Stimulated activated CD8-positive, alpha-beta memory T cell treated with anti-CD3 and anti-CD28 coated beads, Interleukin-7, amount 100 ng/mL, for 4 hours (primary cell): ENCODE data around the gene RANBP10.

ENCODE experiments used
- DNase-seq, 2 donors: peaks; one replicate each; pipeline ENCODE4 v3.0.0-alpha.2; 2020; ENCODE audit warnings: low read depth in 2 of 2

The RANBP10 gene

DNA sequence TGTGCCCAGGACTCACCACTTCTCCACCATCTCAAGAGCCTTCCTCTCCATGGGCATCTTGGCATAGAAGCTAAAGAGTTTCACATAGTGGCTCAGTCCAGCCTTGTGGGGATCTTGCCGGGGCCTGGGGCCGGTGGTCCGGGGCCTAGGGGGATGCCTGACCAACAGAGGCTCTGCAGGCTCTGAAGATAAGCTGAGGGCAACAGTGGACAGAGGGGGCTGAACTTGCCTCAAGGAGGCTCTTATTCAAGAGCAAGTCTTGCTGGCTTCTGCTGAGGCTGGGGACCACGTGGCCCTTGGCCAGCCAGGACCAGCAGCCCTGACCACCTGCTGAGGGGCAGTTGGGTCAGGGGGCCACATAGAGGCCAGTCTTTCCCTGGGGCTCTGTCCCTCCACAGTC is 22.3 kb upstream of the RANBP10 start:
- no peak for DNase-seq

GRCh38 chr16:67825906-67826305 is 19.5 kb upstream of the RANBP10 start:
- DNase-seq: no peak

DNA sequence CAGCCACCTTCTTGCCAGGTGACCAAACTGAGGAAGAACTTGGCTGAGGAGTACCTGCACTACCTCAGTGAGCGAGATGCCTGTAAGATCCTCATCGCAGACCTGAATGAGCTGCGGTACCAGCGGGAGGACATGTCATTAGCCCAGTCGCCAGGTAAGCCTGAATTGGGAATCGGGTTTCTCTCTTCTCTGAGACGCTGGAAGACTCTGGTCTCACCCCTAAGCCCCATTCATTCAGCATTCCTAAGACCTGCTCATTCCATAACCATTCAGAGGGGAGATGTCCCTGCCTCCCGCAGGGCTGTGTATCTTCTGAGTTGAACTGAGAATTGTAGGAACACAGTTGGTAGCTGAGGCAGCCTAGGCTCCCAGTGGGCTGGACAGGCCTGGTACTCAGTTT is 18.8 kb upstream of the RANBP10 start:
- DNase-seq: no peak

DNA sequence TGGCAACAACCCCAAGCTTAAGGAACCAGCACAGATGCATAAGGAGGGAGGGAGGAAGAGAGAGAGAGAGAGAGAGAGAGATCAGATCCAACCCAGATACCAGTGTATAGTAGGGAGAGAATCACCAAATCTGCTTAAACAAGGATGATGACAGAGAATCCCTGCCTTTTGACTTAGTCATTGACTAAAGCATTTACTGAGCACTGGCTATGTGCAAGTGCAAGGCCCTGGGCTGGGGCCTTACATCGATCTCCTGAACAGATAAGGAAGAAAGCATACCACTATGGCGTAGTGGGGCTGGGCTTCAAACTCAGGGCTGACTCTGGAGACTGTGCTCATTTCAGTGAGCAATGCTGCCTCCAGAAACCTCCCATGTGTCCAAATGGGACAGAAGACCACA is 16.2 kb upstream of the RANBP10 start:
- no peak for DNase-seq

DNA sequence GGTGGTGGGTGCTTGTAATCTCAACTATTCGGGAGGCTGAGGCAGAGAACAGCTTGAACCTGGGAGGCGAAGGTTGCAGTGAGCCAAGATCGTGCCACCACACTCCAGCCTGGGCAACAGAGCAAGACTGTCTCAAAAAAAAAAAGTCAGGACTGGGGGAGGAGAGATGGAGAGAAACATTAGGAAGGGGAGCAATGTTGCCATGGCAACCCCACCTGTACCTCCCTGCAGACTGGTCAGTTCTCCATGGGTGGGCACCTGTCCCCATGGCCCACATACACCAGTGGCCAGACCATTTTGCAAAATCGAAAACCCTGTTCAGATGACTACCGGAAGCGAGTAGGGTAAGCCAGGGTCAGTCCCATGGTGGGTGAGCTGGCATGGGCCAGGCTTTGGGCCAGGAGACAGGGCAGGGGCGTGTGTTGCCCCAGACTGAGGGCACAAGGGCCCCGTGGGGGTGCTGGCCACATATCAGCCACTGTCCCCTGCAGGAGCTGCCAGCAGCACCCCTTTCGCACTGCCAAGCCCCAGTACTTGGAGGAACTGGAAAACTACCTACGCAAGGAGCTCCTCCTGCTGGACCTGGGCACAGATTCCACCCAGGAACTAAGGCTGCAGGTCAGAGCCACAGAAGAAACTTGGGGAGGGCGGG is 14.4 kb upstream of the RANBP10 start:
- DNase-seq: no peak

- DNase-seq: no peak
Observed at GRCh38 chr16:67814567-67814966, 8.2 kb upstream of the RANBP10 start.

DNA sequence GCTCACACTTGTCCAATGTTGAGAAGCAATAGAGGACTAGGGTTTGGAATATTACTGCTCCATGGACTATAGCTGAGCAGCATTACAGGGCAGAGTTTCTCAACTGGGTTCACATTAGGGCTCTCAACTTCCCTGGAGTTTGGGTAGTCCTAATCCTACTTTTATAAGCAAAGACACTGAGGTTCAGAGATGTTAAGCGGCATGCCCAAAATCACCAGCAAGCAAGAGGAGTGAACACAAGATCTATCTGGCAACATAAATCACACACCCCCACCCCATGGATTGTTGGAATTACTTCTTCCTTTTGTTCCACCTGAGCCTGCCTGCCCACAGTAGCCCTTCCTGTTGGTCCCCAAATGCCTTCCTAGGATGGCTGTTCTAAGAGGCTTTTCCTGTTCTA is 5.5 kb upstream of the RANBP10 start:
- no peak for DNase-seq

DNA sequence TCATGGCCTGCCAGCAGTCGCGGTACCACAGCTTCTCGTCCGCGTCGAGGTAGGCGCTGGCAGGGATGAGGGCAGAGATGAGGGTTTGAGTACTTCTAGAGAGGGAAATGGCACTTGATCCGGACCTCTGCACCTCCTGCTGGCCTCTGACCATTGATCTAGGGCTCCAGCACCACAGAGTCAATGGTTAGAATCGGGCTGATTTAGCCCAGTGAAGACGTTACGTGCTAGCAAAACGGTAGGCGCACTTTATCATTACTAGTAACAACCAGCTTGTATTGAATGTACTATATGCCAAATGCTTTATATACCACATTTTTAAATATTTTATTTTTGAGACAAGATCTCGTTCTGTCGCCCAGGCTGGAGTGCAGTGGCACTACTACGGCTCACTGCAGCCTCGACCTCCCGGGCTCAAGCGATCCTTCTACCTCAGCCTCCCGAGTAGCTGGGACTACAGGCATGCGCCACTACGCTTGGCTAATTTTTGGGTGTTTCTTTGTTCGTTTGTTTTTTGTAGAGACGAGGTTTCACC is 855 bp upstream of the RANBP10 start:
- DNase-seq: no peak

DNA sequence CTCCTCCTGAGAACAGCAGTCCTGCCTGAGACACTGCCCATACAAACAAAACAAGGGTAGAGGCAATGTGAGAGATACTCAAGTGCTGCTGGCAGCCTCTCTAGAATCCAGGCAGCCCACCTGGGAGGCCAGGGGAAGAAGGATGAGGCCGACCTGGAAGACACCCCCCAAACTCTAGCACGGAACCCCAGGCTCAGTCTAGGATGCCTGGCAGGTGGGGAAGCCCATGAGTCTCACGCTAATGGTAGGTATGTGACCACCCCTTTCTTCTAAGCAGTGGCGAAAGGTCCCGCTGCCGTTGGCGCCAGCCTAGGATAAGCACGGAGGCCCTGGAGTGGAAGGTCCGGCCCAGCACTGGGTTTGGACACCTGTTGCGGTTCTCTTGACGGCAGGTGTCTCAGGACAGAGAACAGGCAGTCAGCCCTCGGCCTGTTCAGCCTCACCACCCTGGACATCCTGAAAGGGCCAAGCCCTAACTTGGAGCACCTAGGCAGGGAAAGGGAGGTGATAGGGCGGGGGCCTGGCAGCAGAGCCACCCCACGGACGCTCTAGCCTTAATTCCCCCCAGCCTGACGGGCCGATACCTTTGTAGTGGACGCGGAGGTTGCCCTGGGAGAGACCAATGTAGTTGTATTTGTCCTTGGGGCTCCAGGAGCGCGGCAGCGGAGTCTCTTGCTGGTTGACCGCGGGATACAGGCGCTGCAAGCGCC is 487 bp downstream of the RANBP10 start:
- DNase-seq: no peak

DNA sequence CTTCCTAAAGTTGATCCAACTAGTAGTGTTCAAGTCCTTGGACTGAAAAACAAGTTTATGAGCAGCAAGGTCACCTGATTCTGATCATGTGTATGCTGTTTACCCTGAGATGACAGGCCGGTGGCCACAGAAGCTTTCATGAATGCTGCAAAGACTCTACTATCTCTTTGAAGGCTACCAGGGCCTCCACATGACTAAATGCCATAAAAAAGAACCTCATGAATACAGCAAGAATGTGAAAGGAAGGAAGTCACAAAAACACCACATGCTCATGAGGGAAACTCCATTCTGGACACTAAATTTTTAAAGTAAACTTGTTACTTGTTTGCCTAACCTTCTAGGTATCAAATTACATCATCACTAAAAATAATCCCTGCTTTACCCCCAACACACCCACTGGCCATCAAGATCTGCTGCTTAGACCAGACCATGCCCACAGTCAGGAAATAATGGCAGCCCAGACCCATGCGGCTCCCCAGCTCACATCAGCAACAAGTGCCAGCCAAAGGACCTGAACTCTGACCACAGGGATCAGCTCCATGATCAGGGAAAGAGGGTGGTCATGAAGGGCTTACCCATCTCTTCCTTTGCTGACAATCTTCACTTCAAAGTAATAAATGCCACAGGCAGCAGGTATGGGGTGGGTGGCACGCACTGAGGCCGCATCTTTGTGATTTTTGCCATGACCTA is 1.4 kb downstream of the RANBP10 start:
- no peak for DNase-seq

DNA sequence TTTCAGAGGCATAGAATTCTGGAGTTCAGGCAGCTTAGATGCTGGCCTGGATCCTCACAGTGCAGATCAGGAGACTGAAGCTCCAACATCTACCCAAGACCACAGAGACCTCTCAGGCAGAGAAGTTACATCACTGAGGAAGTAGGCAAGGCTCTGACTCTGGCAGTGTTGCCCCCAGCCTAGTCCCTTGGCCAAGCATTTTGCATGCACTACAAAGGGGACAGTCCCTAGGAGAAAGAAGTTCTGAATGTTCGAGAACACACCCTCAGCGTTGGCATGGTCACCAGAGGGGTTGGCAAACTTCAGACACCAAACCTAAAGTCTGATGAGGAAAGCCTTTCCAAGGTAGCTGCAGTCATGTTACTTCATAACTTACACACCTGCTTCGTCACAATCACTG is 2.5 kb downstream of the RANBP10 start:
- no peak for DNase-seq

- no peak for DNase-seq
Observed at GRCh38 chr16:67801883-67802282, 4.5 kb downstream of the RANBP10 start.

- no peak for DNase-seq
Observed at GRCh38 chr16:67801241-67801640, 5.1 kb downstream of the RANBP10 start.

- no peak for DNase-seq
Observed at GRCh38 chr16:67800338-67800926, 5.9 kb downstream of the RANBP10 start.

- DNase-seq: no peak
Observed at GRCh38 chr16:67796099-67796718, 10.2 kb downstream of the RANBP10 start.

- no peak for DNase-seq
Observed at GRCh38 chr16:67790071-67790470, 16.3 kb downstream of the RANBP10 start.

DNA sequence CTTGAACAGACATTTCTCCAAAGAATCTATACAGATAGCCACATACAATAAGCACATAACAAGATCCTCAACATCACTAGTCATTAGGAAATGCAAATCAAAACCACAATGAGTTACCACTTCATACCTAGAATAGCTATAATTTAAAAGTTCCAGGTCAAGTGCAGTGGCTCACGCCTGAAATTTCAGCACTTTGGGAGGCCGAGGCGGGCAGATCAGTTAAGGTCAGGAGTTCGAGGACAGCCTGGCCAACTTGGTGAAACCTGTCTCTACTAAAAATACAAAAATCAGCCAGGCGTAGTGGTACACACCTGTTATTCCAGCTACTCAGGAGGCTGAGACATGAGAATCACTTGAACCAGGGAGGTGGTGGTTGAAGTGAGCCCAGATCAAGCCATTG is 19.9 kb downstream of the RANBP10 start:
- no peak for DNase-seq

DNA sequence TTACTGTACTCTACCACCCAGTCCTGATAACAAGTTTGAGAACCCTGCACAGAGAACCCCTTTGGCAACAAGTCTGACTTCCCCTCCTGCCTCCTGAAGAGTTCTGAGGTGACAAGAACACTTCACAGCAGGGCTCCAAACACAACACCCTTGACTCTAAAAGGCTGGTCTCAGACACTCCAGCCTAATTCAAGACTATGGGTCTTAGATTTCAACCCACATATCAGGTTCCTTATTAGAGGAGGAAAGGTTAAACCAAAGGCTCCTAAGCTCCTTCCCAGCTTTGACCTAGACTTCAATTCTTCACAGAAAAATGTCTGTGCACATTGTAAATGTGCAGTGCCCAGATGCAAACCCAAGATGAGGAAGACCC is 23.0 kb downstream of the RANBP10 start:
- DNase-seq: no peak

DNA sequence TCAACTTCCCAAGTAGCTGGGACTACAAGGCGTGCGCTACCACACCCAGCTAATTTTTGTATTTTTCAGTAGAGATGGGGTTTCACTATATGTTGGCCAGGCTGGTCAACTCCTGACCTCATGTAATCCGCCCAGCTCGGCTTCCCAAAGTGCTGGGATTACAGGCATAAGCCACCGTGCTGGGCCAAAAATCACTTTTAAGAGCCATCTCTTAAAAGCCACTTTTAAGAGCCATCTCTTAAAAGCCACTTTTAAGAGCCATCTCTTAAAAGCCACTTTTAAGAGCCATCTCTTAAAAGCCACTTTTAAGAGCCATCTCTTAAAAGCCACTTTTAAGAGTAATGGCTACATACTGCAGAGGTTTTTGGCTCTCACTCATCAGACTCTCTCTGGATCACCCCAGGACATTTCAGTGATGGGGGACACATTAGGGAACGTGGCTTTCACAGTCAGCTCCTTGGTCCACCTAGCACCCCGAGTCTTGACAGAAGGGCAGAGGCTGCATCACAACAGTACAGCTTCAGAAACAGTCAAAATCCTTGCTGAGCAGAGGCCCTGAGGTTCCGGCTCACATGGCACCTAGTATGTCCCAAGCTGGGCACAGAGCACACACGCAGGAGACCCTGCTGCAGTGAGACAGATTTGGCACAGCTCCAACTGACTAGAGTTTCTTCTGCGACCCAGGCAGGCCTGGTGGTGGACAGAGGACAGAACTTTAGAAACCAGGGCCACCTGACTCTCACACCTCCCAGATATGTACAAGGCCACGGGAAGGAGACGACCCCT is 23.6 kb downstream of the RANBP10 start:
- no peak for DNase-seq

DNA sequence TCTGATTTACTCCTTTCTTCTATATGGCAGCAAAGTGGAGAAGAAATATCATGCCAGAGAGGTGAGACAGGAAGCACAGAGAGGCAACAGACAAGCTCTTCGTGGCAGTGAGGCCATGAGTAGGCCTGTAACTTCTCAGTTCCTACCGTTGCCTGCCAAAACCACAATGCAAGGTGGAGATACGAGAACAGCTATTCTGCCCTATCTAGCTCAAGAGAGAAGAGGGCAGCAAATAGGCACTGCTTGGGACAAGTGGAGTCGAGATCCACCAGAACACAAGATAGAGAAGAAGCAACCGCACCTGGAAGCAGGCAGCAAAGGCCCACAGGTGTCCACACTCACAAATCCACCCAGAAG is 24.8 kb downstream of the RANBP10 start:
- no peak for DNase-seq

- DNase-seq: no peak
Observed at GRCh38 chr16:67780847-67781564, 25.4 kb downstream of the RANBP10 start.
